ENCODE results near the gene SPON1.
A peak's percentile ranks its signal among the peaks of the same experiment; 100 is the strongest.
"Not testable (repeated sequence)": the region's sequence is repeated elsewhere in the genome, so short reads cannot be mapped to it uniquely, and the experiment has no call there.

The SPON1 gene

GRCh38 chr11:14244926-14245325 is 282.4 kb downstream of the SPON1 start:
- DNase-seq (ENCODE audit: low read depth): no peak

GRCh38 chr11:14245444-14245843 is 282.9 kb downstream of the SPON1 start:
- no peak for DNase-seq (ENCODE audit: low read depth)

- DNase-seq (ENCODE audit: low read depth): no peak
Observed at GRCh38 chr11:14248580-14248981, 286.1 kb downstream of the SPON1 start.

DNA sequence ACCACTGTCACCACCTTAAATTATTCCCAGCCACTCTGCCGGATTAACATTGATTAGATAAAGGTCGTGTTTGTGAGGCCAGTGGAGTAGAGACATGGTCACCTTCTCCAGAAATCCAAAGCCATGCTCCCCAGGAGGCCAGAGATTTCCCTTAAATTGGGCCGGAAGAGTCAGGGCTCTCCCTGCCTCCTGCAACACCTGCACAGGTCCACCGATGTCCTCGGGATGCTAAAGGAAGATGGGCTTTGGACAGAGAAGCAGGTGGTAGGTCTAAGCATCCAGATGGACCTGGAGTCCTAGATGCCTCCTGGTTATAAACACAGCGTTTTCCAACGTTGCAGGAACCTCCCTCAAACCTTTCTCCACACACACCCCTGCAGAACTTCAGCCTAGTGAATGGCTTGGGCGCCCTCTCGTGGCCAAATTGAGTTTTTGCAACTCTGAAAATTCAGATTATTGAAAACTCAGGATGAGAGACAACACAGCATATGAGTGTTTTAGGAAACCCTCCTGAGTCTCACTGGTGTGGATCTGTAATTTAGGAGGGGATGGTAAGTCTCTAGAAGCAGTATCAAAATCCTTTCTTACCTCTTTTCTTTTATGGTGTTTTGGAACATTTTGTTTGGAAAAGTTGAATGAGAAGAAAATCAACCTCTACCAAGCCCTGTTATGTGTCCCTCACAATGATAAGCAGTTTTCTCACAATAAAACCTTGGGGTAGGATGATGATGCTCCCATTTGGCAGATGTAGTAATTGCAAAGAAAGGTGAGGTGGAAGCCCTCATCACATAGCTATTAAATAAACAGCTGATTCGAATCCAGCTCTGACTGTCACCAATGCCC is 286.8 kb downstream of the SPON1 start:
- DNase-seq (ENCODE audit: low read depth): peak; percentile 30

- DNase-seq (ENCODE audit: low read depth): no peak
Observed at GRCh38 chr11:14251754-14252153, 289.2 kb downstream of the SPON1 start.

- DNase-seq (ENCODE audit: low read depth): not testable (repeated sequence)
Observed at GRCh38 chr11:14252501-14252900, 290.0 kb downstream of the SPON1 start.

GRCh38 chr11:14253421-14253820 is 290.9 kb downstream of the SPON1 start:
- DNase-seq (ENCODE audit: low read depth): no peak

GRCh38 chr11:14253840-14254239 is 291.3 kb downstream of the SPON1 start:
- DNase-seq (ENCODE audit: low read depth): no peak

- DNase-seq (ENCODE audit: low read depth): no peak
Observed at GRCh38 chr11:14254533-14255237, 292.2 kb downstream of the SPON1 start.

GRCh38 chr11:14255238-14255534 is 292.7 kb downstream of the SPON1 start:
- no peak for DNase-seq (ENCODE audit: low read depth)

DNA sequence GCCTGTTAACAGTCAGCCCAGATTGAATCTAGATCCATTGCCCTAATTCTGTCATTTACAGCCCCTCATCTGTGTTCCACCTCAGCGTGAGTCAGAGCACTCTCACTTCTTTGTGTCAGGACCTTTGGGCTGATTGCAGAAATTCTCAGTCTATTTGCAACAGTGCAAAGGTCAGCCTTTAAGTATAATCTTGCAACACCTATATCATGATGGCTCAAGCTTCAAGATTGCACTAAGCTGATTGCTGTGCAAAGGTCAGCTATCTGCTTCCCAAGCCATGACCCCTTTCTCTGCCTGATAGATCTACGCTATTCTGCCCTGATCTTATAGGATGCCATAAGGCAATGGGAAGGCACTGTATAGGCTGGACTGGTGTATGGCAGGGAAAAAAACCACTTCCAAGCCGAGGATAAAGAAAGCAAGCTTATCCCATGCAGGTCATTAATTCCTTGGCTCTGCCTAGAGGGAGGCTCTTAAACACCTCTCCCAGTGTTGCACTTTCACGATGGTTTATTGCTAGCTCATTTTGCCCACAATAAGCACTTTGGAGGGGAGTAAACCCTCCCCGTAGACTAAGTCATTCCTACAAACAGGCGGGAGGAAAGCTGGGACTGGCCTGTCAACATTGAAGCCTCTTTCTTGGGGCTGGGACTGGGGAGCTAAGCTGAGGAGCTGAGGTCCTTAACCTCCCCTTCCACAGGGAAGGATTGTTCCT is 295.9 kb downstream of the SPON1 start:
- DNase-seq (ENCODE audit: low read depth): peak; percentile 15

DNA sequence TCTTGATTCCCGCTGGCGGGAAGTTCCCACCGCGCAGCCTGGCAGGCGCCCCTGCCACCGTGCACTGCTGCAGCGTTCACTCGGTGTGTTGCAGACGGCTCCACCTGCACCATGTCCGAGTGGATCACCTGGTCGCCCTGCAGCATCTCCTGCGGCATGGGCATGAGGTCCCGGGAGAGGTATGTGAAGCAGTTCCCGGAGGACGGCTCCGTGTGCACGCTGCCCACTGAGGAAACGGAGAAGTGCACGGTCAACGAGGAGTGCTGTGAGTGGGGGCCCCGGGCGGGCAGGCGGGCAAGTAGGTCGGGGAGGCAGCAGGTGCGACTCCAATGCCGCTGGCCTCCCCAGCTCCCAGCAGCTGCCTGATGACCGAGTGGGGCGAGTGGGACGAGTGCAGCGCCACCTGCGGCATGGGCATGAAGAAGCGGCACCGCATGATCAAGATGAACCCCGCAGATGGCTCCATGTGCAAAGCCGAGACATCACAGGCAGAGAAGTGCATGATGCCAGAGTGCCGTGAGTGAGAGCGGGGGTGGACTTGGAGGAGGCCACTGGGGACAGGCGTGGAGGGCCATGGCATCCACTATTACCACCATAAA is 296.8 kb downstream of the SPON1 start:
- DNase-seq (ENCODE audit: low read depth): no peak

- no peak for DNase-seq (ENCODE audit: low read depth)
Observed at GRCh38 chr11:14259878-14260277, 297.4 kb downstream of the SPON1 start.

DNA sequence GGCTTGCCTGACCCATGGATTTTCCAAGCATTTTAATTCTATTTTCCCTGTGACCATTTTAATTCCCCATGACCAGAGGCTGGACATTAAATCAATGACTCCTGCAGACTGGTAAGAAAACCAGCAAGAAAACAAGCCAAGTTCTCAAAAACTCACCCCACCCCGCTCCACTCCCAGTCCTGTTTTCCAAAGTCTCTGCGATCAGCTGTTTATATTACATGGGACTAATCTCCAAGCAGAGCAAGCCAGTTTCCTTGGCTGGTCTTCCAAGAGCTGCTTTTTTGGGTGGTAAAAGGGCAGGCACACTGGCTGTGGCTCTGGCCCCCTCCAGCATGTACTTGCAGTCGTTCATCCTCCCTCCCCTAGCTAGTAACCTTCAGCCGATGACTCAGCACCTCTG is 298.5 kb downstream of the SPON1 start:
- no peak for DNase-seq (ENCODE audit: low read depth)

- no peak for DNase-seq (ENCODE audit: low read depth)
Observed at GRCh38 chr11:14262271-14262846, 299.8 kb downstream of the SPON1 start.

DNA sequence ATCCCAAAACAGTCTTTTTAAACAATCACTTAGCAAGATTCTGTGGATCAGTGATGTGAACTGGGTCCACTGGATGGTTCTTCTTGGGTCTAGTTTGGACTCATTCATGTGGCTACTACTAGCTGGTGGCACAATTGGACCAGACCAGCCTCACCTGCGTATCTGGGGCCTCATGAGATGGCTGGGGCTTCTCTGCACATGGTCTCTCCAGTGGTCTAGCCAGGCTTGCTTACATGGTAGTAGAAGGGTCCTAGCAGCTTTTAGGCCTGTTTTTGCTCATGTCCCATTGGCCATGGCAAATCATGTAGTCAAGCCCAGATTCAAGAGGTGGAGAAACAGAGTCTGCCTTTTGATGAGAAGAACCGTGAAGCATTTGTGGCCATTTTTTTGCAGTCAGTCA is 302.4 kb downstream of the SPON1 start:
- no peak for DNase-seq (ENCODE audit: low read depth)

- DNase-seq (ENCODE audit: low read depth): no peak
Observed at GRCh38 chr11:14266622-14267021, 304.1 kb downstream of the SPON1 start.

DNA sequence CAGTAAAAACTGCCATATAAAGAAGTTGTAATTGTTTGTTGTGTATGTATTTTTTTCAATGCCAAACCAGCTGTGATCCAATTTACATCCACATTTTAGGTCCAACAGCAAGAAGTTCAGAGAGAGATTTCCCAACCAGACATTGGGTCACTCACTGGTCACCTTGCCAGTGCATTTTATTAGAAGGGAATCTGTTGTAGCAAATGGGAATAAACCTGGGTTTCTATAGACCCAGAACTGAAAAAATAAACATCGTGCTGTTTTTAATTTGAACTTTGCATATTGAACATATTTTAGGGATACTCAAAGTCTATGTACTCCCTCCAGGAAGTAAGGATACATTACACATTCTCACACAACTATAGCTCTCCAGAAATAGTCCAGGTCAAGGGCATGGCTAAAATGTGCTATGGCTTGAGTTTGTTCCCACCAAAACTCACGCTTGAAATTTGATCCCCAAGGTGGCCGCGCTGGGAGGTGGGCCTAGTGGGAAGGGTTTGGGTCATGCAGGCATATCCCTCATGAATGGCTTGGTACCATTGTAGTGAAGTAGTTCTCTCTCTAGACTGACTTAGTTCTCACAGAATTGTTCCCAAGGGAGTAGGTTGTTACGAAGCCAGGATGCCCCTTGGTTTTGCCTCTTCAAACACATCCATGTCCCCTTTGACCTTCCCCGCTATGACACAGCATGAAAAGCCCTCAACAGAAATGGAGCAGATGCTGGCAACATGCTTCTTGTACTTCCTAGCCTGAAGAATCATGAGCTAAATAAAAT is 305.5 kb downstream of the SPON1 start:
- no peak for DNase-seq (ENCODE audit: low read depth)

- no peak for DNase-seq (ENCODE audit: low read depth)
Observed at GRCh38 chr11:14269692-14270573, 307.4 kb downstream of the SPON1 start.

Data from HS-27A (cell line).